GM12878 (cell line): Measurements from ENCODE around the gene TIFAB. TPM values are rescaled to one million over a fixed set of nuclear protein-coding genes. Genes with fewer than 3 reads are reported as not detected.

ENCODE experiments used
- ATAC-seq: fragments of 200-7000 bp; cut with Tn5 transposase; 3 replicates; pipeline ENCODE4 v1.9.1; 2020; ENCODE audit warnings: mild to moderate bottlenecking, moderate library complexity
- BruUV-seq: library from RNA; stranded (reverse); fragments of 400-500 nt; replicated peaks from 2 replicates; lab custom pipeline; 2021; lab: Mats Ljungman, UMichigan
- CTCF ChIA-PET: fragments of 300-600 bp; sonication (Branson Sonifier 250); formaldehyde crosslinking; extraction: SDS; loops from one replicate; lab custom pipeline; 2021; ENCODE audit warnings: inconsistent platforms; lab: Yijun Ruan, JAX
- POLR2A ChIA-PET: fragments of 350-600 bp; formaldehyde crosslinking; extraction: SDS; loops from one replicate; lab custom pipeline; 2021; ENCODE audit warnings: inconsistent platforms; lab: Charles Lee
- RAD21 ChIA-PET: fragments of 300-600 bp; sonication (Branson Sonifier 250); formaldehyde crosslinking; loops from one replicate; lab custom pipeline; 2023; ENCODE audit warnings: antibody characterized with exemption; ENCODE audit not compliant: unreplicated experiment; lab: Charles Lee
- SMC1A ChIA-PET: fragments of 300-600 bp; sonication (Branson Sonifier 250); formaldehyde crosslinking; loops from one replicate; lab custom pipeline; 2023; ENCODE audit not compliant: unreplicated experiment, uncharacterized antibody; lab: Charles Lee
- DNase-seq: peaks from one replicate; pipeline ENCODE4 v3.0.0-alpha.2; 2011; ENCODE audit warnings: low read depth, low spot score
- FAIRE-seq: peaks from 3 replicates; lab custom pipeline; 2011; peaks lifted over from hg19 to GRCh38; lab: Jason Lieb, UNC
- H2AFZ ChIP-seq: 2 replicates; pipeline ENCODE4 v1.6.0; 2011; ENCODE audit warnings: low read depth, low read length, control low read depth; ENCODE audit not compliant: control insufficient read depth
- H3K27ac ChIP-seq: 2 replicates; pipeline ENCODE4 v1.5.1; 2011; ENCODE audit warnings: control low read depth; ENCODE audit not compliant: control insufficient read depth, insufficient read depth
- H3K27me3 ChIP-seq, 2 experiments: replicated peaks in 1 of 2; 2 replicates each; pipeline versions ENCODE4 v1.6.0 to v1.6.1; 2011; ENCODE audit warnings: low read length in 1 of 2; ENCODE audit not compliant: control insufficient read depth in 2 of 2, insufficient read depth in 2 of 2
- H3K36me3 ChIP-seq, 2 experiments: 2 replicates each; pipeline ENCODE4 v1.5.1; 2011; ENCODE audit warnings: low read length in 1 of 2; ENCODE audit not compliant: control insufficient read depth in 2 of 2, insufficient read depth in 2 of 2
- H3K4me1 ChIP-seq: 2 replicates; pipeline ENCODE4 v1.6.1; 2011; ENCODE audit warnings: mild to moderate bottlenecking, low read length, moderate library complexity, mixed read lengths; ENCODE audit not compliant: control insufficient read depth, insufficient read depth
- H3K4me2 ChIP-seq: 2 replicates; pipeline ENCODE4 v1.6.0; 2011; ENCODE audit warnings: control low read depth; ENCODE audit not compliant: control insufficient read depth, insufficient read depth
- H3K4me3 ChIP-seq: fragments of 200-600 bp; sonication (generic); 2 replicates; pipeline ENCODE4 v1.5.1; 2016
- H3K79me2 ChIP-seq: 2 replicates; pipeline ENCODE4 v1.6.0; 2011; ENCODE audit warnings: low read length; ENCODE audit not compliant: control insufficient read depth, insufficient read depth
- H3K9ac ChIP-seq: 2 replicates; pipeline ENCODE4 v1.8.0; 2011; ENCODE audit warnings: low read length, control low read depth, mixed read lengths; ENCODE audit not compliant: control insufficient read depth, insufficient read depth
- H3K9me3 ChIP-seq: replicated peaks from 3 replicates; pipeline ENCODE4 v1.5.1; 2011; ENCODE audit warnings: mild to moderate bottlenecking, low read length; ENCODE audit not compliant: control insufficient read depth, insufficient read depth
- H4K20me1 ChIP-seq: 2 replicates; pipeline ENCODE4 v1.6.0; 2011; ENCODE audit not compliant: control insufficient read depth, insufficient read depth
- BHLHE40 ChIP-seq, 2 experiments: fragments of 450-650 bp in 1 of 2; IDR thresholded peaks; 2 replicates each; pipeline ENCODE4 v1.6.1; 2011 to 2017; ENCODE audit warnings: low read depth in 2 of 2, borderline replicate concordance in 1 of 2, improper control_type of control experiment in 1 of 2, low read length in 1 of 2, mild to moderate bottlenecking in 1 of 2
- CREB1 ChIP-seq: IDR thresholded peaks from 2 replicates; pipeline ENCODE4 v1.6.1; 2012; ENCODE audit warnings: low read depth, mild to moderate bottlenecking, inconsistent platforms
- E2F8 ChIP-seq: fragments of 450-650 bp; IDR thresholded peaks from 2 replicates; pipeline ENCODE4 v1.6.1; 2018; ENCODE audit warnings: mild to moderate bottlenecking, low read depth, moderate library complexity; ENCODE audit not compliant: partially characterized antibody
- GABPA ChIP-seq: IDR thresholded peaks from 2 replicates; pipeline ENCODE4 v1.6.1; 2014; ENCODE audit warnings: antibody characterized with exemption, low read depth, mild to moderate bottlenecking, inconsistent platforms
- KAT2A ChIP-seq: conservative IDR thresholded peaks from 2 replicates; pipeline ENCODE4 v1.6.1; 2011; ENCODE audit warnings: low read depth, low read length; ENCODE audit not compliant: control insufficient read depth
- KDM1A ChIP-seq: fragments of 200-600 bp; sonication (generic); IDR thresholded peaks from 2 replicates; pipeline ENCODE4 v1.6.1; 2016; ENCODE audit warnings: borderline replicate concordance
- KLF5 ChIP-seq: fragments of 450-650 bp; IDR thresholded peaks from 2 replicates; pipeline ENCODE4 v1.6.1; 2014; ENCODE audit warnings: mild to moderate bottlenecking; ENCODE audit not compliant: partially characterized antibody
- MYB ChIP-seq: fragments of 150-350 bp; IDR thresholded peaks from 2 replicates; pipeline ENCODE4 v1.6.1; 2014; ENCODE audit warnings: mild to moderate bottlenecking, low read depth, low read length, borderline replicate concordance
- NFYB ChIP-seq: IDR thresholded peaks from 2 replicates; pipeline ENCODE4 v1.6.1; 2011; ENCODE audit warnings: low read depth, mild to moderate bottlenecking, low read length, improper control_type of control experiment, moderate library complexity; ENCODE audit not compliant: insufficient read depth
- RELA ChIP-seq: fragments of 450-650 bp; IDR thresholded peaks from 2 replicates; pipeline ENCODE4 v1.8.0; 2014; ENCODE audit warnings: borderline replicate concordance; ENCODE audit not compliant: partially characterized antibody
- WRNIP1 ChIP-seq: IDR thresholded peaks from 2 replicates; pipeline ENCODE4 v1.6.1; 2011; ENCODE audit warnings: low read depth, low read length, improper control_type of control experiment, borderline replicate concordance
- ZBTB4 ChIP-seq: fragments of 450-650 bp; formaldehyde crosslinking; IDR thresholded peaks from 2 replicates; pipeline ENCODE4 v1.4.0; 2022; ENCODE audit warnings: mild to moderate bottlenecking, moderate library complexity
- WGBS: methylation state at CpG from one replicate; pipeline ENCODE4 v1.1.6; 2016; ENCODE audit warnings: low lambda C conversion rate; ENCODE audit not compliant: insufficient replicate concordance, insufficient coverage; ENCODE audit errors: missing lambda C conversion rate; 5-methylcytosine and 5-hydroxymethylcytosine counted together
- in situ Hi-C: fragments of 300-500 bp; cut with MboI; formaldehyde crosslinking; loops from 9 replicates; pipeline ENCODE4 v1.14.3; 2018; ENCODE audit warnings: mixed read lengths
- intact Hi-C: fragments of 100-400 bp; cut with micrococcal nuclease; formaldehyde crosslinking; loops from one replicate; pipeline ENCODE4 v1.14.2; 2022; ENCODE audit not compliant: unreplicated experiment
- polyA plus RNA-seq, 11 experiments: library from polyadenylated mRNA; depleted of rRNA in 4 of 11; unstranded in 6 of 11; stranded (reverse) in 5 of 11; fragments of >200 nt; fragmentation: Nextera tagmentation in 4 of 11; fragmentation: Illumina TruSeq in 1 of 11; extraction: Ambion mirVana in 4 of 11; extraction: Trizol in 1 of 11; gene quantifications; 1 replicate in 1 of 11; 2 replicates in 10 of 11; pipeline versions ENCODE4 v1.2.1 to v1.2.3, GENCODE V29; 2011 to 2016; ENCODE audit warnings: inconsistent platforms in 2 of 11, missing spikeins in 2 of 11, low read depth in 1 of 11
- total RNA-seq, 4 experiments: library from RNA; depleted of rRNA in 3 of 4; stranded (reverse); fragments of >200 nt in 3 of 4; fragmentation: Illumina TruSeq in 1 of 4; extraction: Trizol in 1 of 4; gene quantifications; 2 replicates each; pipeline versions ENCODE4 v1.2.1 to v1.2.3, GENCODE V29; 2013 to 2021

TIFAB gene
- total and polyA plus RNA-seq, 10 of the 15 experiments (the other 5 are each of a cell fraction or from before 2014, with no cell fraction given), result not detected

GRCh38 chr5:135398855-135399793 lies 53.0 kb downstream of the TIFAB start, which contains the start of gene MACROH2A1 (continued):
- TF ChIP-seq E2F8, result no peak
- TF ChIP-seq RELA, result peak; percentile 52
- TF ChIP-seq KDM1A, result no peak
- TF ChIP-seq KLF5, result peak; percentile 31
- no peak for TF ChIP-seq WRNIP1
- peak; percentile 62 for TF ChIP-seq GABPA

GRCh38 chr5:135398160-135398854 lies 53.8 kb downstream of the TIFAB start:
- Histone ChIP-seq H3K4me1 (peaks cover 19% of the 10 kb centered on the region), H3K27ac (peak overlapping the region; percentile 90), H3K36me3 (no peaks in the 10 kb centered on the region), H2AFZ (peak overlapping the region; percentile 22; the same call in 1 of the 2 replicates), H3K9me3 (no peaks in the 10 kb centered on the region), H3K4me3 (peak overlapping the region; percentile 80), H3K79me2 (peaks cover 62% of the 10 kb centered on the region), H3K4me2 (peak overlapping the region; percentile 81), H4K20me1 (peaks cover 8% of the 10 kb centered on the region; the same call in 1 of the 2 replicates), H3K27me3 (no peaks in the 10 kb centered on the region), H3K9ac (peak overlapping the region; percentile 98)
- SMC1A ChIA-PET, result no interaction called here
- ATAC-seq (peak; percentile 46), FAIRE-seq (no peak), DNase-seq (no peak)
- POLR2A ChIA-PET, result no interaction called here
- in situ Hi-C loops (no loop called here), intact Hi-C loops (no loop called here)
- RAD21 ChIA-PET, result no interaction called here
- CTCF ChIA-PET, result no interaction called here
- under 1% methylated on average over 32 of the region's 43 CpGs for WGBS
- no TSS peak for BruUV-seq
- TF ChIP-seq CREB1 (no peak), KAT2A (no peak), ZBTB4 (no peak), NFYB (no peak), MYB (no peak), BHLHE40 (IDR thresholded peaks at IDR 0.05; ENCODE audit: borderline replicate concordance in 1 of 2, low read depth in 2 of 2, low read length in 1 of 2) (peak in 1 of 2 experiments; percentile 12; a peak in 1 of 4 replicates)
